ENCODE data around the gene KMO. TPM values are rescaled to one million over a fixed set of nuclear protein-coding genes. Genes with fewer than 3 reads are reported as not detected.

The KMO gene
- total and polyA plus RNA-seq, 4 donors: 10.2 to 37.3 (median 19.6) TPM

DNA sequence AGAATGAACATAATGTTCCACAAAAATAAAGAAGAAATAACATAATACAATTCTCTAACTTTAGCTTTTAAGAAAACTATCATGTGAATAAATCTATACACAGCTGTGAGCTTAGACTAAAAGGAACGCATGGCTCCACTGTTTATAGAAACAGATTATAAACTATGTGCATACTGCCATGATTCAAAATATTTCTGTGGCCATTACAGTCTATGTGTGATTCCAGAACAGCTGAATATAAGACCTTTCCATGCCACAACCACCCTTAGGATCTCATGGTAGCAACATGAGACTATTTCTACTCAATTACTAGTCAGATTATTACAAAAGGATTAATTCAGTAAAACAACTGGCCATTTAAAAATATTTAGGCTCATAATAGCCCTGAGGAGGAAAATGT, 104.1 kb downstream of the KMO start:
- TF ChIP-seq FOXA2 (IDR thresholded peaks at IDR 0.05): no peak
- TF ChIP-seq SP1 (IDR thresholded peaks at IDR 0.05): no peak
- TF ChIP-seq, protein P1, sequence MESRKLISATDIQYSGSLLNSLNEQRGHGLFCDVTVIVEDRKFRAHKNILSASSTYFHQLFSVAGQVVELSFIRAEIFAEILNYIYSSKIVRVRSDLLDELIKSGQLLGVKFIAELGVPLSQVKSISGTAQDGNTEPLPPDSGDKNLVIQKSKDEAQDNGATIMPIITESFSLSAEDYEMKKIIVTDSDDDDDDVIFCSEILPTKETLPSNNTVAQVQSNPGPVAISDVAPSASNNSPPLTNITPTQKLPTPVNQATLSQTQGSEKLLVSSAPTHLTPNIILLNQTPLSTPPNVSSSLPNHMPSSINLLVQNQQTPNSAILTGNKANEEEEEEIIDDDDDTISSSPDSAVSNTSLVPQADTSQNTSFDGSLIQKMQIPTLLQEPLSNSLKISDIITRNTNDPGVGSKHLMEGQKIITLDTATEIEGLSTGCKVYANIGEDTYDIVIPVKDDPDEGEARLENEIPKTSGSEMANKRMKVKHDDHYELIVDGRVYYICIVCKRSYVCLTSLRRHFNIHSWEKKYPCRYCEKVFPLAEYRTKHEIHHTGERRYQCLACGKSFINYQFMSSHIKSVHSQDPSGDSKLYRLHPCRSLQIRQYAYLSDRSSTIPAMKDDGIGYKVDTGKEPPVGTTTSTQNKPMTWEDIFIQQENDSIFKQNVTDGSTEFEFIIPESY (IDR thresholded peaks at IDR 0.05): no peak
- H3K36me3 ChIP-seq (ENCODE audit: control insufficient read depth in 4 of 4, insufficient read depth in 3 of 4, low read depth in 1 of 4, low read length in 3 of 4): peaks cover 0 to 7% (median 2%) of the 10 kb centered on the region in 4 donors
- no peak overlapping the region for H3K27ac ChIP-seq (ENCODE audit: low read depth in 1 of 2, low read length in 2 of 2)
- WGBS: 87% methylated on average over 1 of the region's 1 CpG
- no peak overlapping the region for H3K9ac ChIP-seq (ENCODE audit: low read depth in 1 of 2, low read length in 2 of 2)
- DNase-seq (ENCODE audit: low spot score): no peak
- no peak overlapping the region for H3K4me3 ChIP-seq (ENCODE audit: low read depth in 1 of 3, low read length in 3 of 3)
- no peaks in the 10 kb centered on the region for H3K27me3 ChIP-seq (ENCODE audit: control insufficient read depth in 4 of 4, insufficient read depth in 4 of 4, low read length in 3 of 4)
- H3K4me1 ChIP-seq (ENCODE audit: control insufficient read depth in 4 of 4, insufficient read depth in 4 of 4, low read length in 3 of 4): peaks cover 4 to 29% (median 6%) of the 10 kb centered on the region in 4 donors
- H3K9me3 ChIP-seq (ENCODE audit: control insufficient read depth in 4 of 4, low read length in 3 of 4): no peaks in the 10 kb centered on the region

DNA sequence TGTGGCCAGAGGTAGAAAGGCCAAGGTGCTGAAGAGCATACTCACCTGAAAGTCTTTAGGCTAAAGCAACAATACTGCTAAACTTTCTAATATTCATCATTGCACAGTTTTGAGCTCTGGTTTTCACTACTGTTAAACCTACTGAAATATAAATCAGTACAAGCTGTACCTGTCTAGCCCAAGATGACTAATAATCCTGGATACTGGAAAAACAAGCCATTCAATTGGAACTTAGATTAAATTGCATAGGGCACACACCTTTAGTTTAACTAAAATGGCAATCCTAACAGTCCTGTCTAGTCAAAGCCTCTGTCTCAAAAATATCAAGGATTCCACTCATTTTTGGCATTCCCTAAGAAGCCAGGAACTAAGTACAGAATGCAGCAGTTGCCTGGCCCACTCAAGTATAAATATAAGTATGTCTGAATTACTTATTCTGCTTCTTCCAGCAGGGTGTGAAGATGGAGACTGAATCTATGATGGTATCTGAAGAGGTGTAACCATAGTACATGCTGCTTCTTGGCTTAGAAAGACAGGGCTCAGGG, 104.9 kb downstream of the KMO start:
- DNase-seq (ENCODE audit: low spot score): no peak
- TF ChIP-seq, protein P1 (IDR thresholded peaks at IDR 0.05): no peak
- TF ChIP-seq HNF4A (conservative IDR thresholded peaks at IDR 0.05): no peak
- TF ChIP-seq JUND (IDR thresholded peaks at IDR 0.05): no peak
- TF ChIP-seq, protein P2, sequence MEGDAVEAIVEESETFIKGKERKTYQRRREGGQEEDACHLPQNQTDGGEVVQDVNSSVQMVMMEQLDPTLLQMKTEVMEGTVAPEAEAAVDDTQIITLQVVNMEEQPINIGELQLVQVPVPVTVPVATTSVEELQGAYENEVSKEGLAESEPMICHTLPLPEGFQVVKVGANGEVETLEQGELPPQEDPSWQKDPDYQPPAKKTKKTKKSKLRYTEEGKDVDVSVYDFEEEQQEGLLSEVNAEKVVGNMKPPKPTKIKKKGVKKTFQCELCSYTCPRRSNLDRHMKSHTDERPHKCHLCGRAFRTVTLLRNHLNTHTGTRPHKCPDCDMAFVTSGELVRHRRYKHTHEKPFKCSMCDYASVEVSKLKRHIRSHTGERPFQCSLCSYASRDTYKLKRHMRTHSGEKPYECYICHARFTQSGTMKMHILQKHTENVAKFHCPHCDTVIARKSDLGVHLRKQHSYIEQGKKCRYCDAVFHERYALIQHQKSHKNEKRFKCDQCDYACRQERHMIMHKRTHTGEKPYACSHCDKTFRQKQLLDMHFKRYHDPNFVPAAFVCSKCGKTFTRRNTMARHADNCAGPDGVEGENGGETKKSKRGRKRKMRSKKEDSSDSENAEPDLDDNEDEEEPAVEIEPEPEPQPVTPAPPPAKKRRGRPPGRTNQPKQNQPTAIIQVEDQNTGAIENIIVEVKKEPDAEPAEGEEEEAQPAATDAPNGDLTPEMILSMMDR (IDR thresholded peaks at IDR 0.05; ENCODE audit: low read depth, low read length, missing input control): no peak
- no peak for TF ChIP-seq RXRA (IDR thresholded peaks at IDR 0.05)
- TF ChIP-seq, protein P3, sequence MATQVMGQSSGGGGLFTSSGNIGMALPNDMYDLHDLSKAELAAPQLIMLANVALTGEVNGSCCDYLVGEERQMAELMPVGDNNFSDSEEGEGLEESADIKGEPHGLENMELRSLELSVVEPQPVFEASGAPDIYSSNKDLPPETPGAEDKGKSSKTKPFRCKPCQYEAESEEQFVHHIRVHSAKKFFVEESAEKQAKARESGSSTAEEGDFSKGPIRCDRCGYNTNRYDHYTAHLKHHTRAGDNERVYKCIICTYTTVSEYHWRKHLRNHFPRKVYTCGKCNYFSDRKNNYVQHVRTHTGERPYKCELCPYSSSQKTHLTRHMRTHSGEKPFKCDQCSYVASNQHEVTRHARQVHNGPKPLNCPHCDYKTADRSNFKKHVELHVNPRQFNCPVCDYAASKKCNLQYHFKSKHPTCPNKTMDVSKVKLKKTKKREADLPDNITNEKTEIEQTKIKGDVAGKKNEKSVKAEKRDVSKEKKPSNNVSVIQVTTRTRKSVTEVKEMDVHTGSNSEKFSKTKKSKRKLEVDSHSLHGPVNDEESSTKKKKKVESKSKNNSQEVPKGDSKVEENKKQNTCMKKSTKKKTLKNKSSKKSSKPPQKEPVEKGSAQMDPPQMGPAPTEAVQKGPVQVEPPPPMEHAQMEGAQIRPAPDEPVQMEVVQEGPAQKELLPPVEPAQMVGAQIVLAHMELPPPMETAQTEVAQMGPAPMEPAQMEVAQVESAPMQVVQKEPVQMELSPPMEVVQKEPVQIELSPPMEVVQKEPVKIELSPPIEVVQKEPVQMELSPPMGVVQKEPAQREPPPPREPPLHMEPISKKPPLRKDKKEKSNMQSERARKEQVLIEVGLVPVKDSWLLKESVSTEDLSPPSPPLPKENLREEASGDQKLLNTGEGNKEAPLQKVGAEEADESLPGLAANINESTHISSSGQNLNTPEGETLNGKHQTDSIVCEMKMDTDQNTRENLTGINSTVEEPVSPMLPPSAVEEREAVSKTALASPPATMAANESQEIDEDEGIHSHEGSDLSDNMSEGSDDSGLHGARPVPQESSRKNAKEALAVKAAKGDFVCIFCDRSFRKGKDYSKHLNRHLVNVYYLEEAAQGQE (IDR thresholded peaks at IDR 0.05): no peak
- no peak for TF ChIP-seq FOXA2 (IDR thresholded peaks at IDR 0.05)
- no peak for TF ChIP-seq HNF4G (IDR thresholded peaks at IDR 0.05)
- TF ChIP-seq YY1 (IDR thresholded peaks at IDR 0.05): no peak
- TF ChIP-seq TAF1 (conservative IDR thresholded peaks at IDR 0.05): no peak
- no peak for TF ChIP-seq NR2F2 (IDR thresholded peaks at IDR 0.05)
- no peak for TF ChIP-seq FOXA1 (IDR thresholded peaks at IDR 0.05)
- TF ChIP-seq, protein P4, sequence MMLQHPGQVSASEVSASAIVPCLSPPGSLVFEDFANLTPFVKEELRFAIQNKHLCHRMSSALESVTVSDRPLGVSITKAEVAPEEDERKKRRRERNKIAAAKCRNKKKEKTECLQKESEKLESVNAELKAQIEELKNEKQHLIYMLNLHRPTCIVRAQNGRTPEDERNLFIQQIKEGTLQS (IDR thresholded peaks at IDR 0.05): no peak
- TF ChIP-seq EGR1 (IDR thresholded peaks at IDR 0.05; ENCODE audit: low read depth in 2 of 2): no peak
- Histone ChIP-seq H3K36me3 (ENCODE audit: control insufficient read depth in 4 of 4, insufficient read depth in 3 of 4, low read depth in 1 of 4, low read length in 3 of 4) (peaks cover 0 to 7% (median 2%) of the 10 kb centered on the region in 4 donors), H3K27ac (ENCODE audit: low read depth in 1 of 2, low read length in 2 of 2) (no peak overlapping the region), H3K27me3 (ENCODE audit: control insufficient read depth in 4 of 4, insufficient read depth in 4 of 4, low read length in 3 of 4) (no peaks in the 10 kb centered on the region), H3K9me3 (ENCODE audit: control insufficient read depth in 4 of 4, low read length in 3 of 4) (no peaks in the 10 kb centered on the region), H3K4me1 (ENCODE audit: control insufficient read depth in 4 of 4, insufficient read depth in 4 of 4, low read length in 3 of 4) (peaks cover 4 to 23% (median 7%) of the 10 kb centered on the region in 4 donors), H3K4me3 (ENCODE audit: low read depth in 1 of 3, low read length in 3 of 3) (no peak overlapping the region), H3K9ac (ENCODE audit: low read depth in 1 of 2, low read length in 2 of 2) (no peak overlapping the region)
